Measurements from ENCODE around the gene STARD3.
"Not testable (repeated sequence)": the region's sequence is repeated elsewhere in the genome, so short reads cannot be mapped to it uniquely, and the experiment has no call there.

Gene STARD3

GRCh38 chr17:39699818-39700147 lies 62.8 kb downstream of the STARD3 start, which contains the start of gene ERBB2:
Gene ERBB2, plus strand, starts transcription at chr17:39700064. Its CDS starts 175 bp downstream, at chr17:39700239.
- no peak for DNase-seq

GRCh38 chr17:39700148-39700987 lies 63.4 kb downstream of the STARD3 start:
- no peak for DNase-seq

GRCh38 chr17:39701012-39701783 lies 64.3 kb downstream of the STARD3 start:
- DNase-seq: no peak

GRCh38 chr17:39701784-39702422 lies 65.0 kb downstream of the STARD3 start:
- DNase-seq: no peak

- DNase-seq: no peak
Measured at GRCh38 chr17:39702901-39703893, 66.3 kb downstream of the STARD3 start.

- DNase-seq: no peak
Measured at GRCh38 chr17:39703913-39704312, 67.0 kb downstream of the STARD3 start.

GRCh38 chr17:39704821-39705551 lies 68.0 kb downstream of the STARD3 start:
- DNase-seq: no peak

GRCh38 chr17:39705786-39706348 lies 68.9 kb downstream of the STARD3 start:
- no peak for DNase-seq

GRCh38 chr17:39706383-39706782 lies 69.4 kb downstream of the STARD3 start:
- no peak for DNase-seq

GRCh38 chr17:39706921-39707337 lies 70.0 kb downstream of the STARD3 start:
- no peak for DNase-seq

- DNase-seq: no peak
Measured at GRCh38 chr17:39709319-39709997, 72.5 kb downstream of the STARD3 start.

- DNase-seq: no peak
Measured at GRCh38 chr17:39709998-39710964, 73.3 kb downstream of the STARD3 start.

- not testable (repeated sequence) for DNase-seq
Measured at GRCh38 chr17:39711071-39711470, 74.1 kb downstream of the STARD3 start.

- DNase-seq: no peak
Measured at GRCh38 chr17:39711851-39712250, 74.9 kb downstream of the STARD3 start.

Data from NCI-H2171 (cell line).